ENCODE measurements around the gene GLIS1.
A peak's percentile ranks its signal among the peaks of the same experiment; 100 is the strongest.

DNA sequence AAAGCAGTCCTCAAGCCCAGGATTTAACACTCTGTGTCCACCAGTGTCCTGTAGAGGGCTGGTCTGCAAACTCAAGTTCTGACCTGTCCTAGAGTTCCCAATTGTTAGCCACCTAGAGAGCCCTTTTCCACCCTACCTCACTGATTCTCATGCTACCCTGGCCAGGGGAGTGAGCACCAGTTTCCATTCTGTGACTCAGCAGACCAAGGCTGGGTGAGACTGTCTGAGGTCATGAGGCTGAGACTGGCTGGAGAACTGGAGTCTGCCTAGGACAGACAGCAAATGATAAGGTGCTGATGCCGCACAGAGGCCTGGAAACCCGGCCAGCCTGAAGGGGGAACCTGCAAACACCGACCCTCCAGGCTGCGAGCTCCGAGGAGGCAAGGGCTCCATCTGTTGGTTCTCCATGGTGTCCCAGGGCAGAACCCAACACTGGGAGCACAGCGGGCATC lies 13.7 kb downstream of the GLIS1 start:
- TF ChIP-seq, protein P1, sequence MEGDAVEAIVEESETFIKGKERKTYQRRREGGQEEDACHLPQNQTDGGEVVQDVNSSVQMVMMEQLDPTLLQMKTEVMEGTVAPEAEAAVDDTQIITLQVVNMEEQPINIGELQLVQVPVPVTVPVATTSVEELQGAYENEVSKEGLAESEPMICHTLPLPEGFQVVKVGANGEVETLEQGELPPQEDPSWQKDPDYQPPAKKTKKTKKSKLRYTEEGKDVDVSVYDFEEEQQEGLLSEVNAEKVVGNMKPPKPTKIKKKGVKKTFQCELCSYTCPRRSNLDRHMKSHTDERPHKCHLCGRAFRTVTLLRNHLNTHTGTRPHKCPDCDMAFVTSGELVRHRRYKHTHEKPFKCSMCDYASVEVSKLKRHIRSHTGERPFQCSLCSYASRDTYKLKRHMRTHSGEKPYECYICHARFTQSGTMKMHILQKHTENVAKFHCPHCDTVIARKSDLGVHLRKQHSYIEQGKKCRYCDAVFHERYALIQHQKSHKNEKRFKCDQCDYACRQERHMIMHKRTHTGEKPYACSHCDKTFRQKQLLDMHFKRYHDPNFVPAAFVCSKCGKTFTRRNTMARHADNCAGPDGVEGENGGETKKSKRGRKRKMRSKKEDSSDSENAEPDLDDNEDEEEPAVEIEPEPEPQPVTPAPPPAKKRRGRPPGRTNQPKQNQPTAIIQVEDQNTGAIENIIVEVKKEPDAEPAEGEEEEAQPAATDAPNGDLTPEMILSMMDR (IDR thresholded peaks at IDR 0.05) = peak in 2 of 12 donors; percentile 18 to 22
- no peak for TF ChIP-seq POLR2A (IDR thresholded peaks at IDR 0.05)

Data from heart left ventricle (tissue), 13 donors.